Small intestine (tissue), 7 donors: Measurements from ENCODE around the gene PLD5. TPM values are rescaled to one million over a fixed set of nuclear protein-coding genes. Genes with fewer than 3 reads are reported as not detected.

Source experiments
- DNase-seq, 2 donors: peaks; one replicate each; pipeline versions ENCODE4 v3.0.0 to v3.0.0-alpha.2; 2013
- FAIRE-seq: peaks from 2 replicates; lab custom pipeline; 2012; peaks lifted over from hg19 to GRCh38; lab: Jason Lieb, UNC
- H3K27ac ChIP-seq, 3 donors: one replicate each; pipeline ENCODE4 v1.5.1; 2013; ENCODE audit warnings: low read length in 2 of 3, mild to moderate bottlenecking in 2 of 3, control low read depth in 1 of 3, inconsistent platforms in 1 of 3, low read depth in 1 of 3, moderate library complexity in 1 of 3
- H3K27me3 ChIP-seq, 3 donors: one replicate each; pipeline ENCODE4 v1.6.1; 2013; ENCODE audit warnings: low read length in 3 of 3, inconsistent platforms in 1 of 3; ENCODE audit not compliant: control insufficient read depth in 3 of 3, insufficient read depth in 3 of 3
- H3K36me3 ChIP-seq, 3 donors: one replicate each; pipeline ENCODE4 v1.6.1; 2013; ENCODE audit warnings: low read length in 3 of 3, inconsistent platforms in 1 of 3, low read depth in 1 of 3, mild to moderate bottlenecking in 1 of 3, moderate library complexity in 1 of 3; ENCODE audit not compliant: control insufficient read depth in 3 of 3, insufficient read depth in 2 of 3
- H3K4me1 ChIP-seq, 3 donors: one replicate each; pipeline ENCODE4 v1.6.1; 2013; ENCODE audit warnings: low read length in 2 of 3, inconsistent platforms in 1 of 3, low read depth in 1 of 3, mild to moderate bottlenecking in 1 of 3, moderate library complexity in 1 of 3; ENCODE audit not compliant: control insufficient read depth in 3 of 3, insufficient read depth in 2 of 3
- H3K4me3 ChIP-seq, 3 donors: one replicate each; pipeline ENCODE4 v1.5.1; 2013; ENCODE audit warnings: low read length in 3 of 3, control low read depth in 1 of 3, inconsistent platforms in 1 of 3, low read depth in 1 of 3, mild to moderate bottlenecking in 1 of 3, moderate library complexity in 1 of 3
- H3K9me3 ChIP-seq, 2 donors: one replicate each; pipeline ENCODE4 v1.6.1; 2013; ENCODE audit warnings: low read depth in 1 of 2, low read length in 1 of 2; ENCODE audit not compliant: control insufficient read depth in 2 of 2, insufficient read depth in 1 of 2
- WGBS, 3 donors: extraction: QIAGEN DNeasy Blood & Tissue Kit; methylation state at CpG; one replicate each; pipeline ENCODE4 v1.1.7; 2013; 5-methylcytosine and 5-hydroxymethylcytosine counted together
- polyA plus RNA-seq, 4 donors: library from polyadenylated mRNA; stranded (reverse) in 3 of 4; unstranded in 1 of 4; fragments of 200-250 nt in 3 of 4; fragments of 120-200 nt in 1 of 4; gene quantifications; one replicate each; pipeline versions ENCODE4 v1.2.1 to v1.2.3, GENCODE V29; 2013
- donor health status: healthy with polysubstance abuse.
- donor health status: control.
- donor health status: control.
- donor health status: Bipolar disorder and iron deficiency.
- donor health status: healthy.

The PLD5 gene
- polyA plus RNA-seq, 4 donors: 0.12 to 0.13 TPM; not detected in 2

DNA sequence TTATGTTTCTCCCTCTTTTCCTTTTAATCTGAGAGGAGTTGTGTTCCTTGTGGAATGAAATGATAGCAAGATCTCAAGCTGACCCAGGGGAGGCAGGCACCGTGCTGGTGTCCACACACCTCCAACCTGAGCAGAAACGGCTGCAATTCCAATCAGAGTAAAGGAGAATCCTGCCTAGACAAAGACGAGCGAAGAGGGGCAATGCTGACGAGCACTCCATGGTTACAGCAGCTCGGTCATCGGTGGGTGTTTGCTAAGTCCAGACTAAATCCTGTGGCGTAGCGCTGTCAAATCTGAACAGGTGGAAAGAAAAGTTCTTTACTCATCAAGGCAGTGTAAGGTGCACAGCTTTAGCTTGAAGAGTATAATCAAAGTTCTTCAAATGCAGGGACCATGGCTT, 74.8 kb downstream of the PLD5 start:
- Histone ChIP-seq H3K27me3 (peaks cover 0 to 2% (median 0%) of the 10 kb centered on the region in 3 donors), H3K4me1 (no peaks in the 10 kb centered on the region), H3K4me3 (no peak overlapping the region), H3K36me3 (no peaks in the 10 kb centered on the region), H3K9me3 (no peaks in the 10 kb centered on the region), H3K27ac (no peak overlapping the region)
- DNase-seq (no peak), FAIRE-seq (no peak)
- WGBS, 3 donors: 60 to 63% (median 62%) methylated on average over 9 of the region's 9 CpGs

DNA sequence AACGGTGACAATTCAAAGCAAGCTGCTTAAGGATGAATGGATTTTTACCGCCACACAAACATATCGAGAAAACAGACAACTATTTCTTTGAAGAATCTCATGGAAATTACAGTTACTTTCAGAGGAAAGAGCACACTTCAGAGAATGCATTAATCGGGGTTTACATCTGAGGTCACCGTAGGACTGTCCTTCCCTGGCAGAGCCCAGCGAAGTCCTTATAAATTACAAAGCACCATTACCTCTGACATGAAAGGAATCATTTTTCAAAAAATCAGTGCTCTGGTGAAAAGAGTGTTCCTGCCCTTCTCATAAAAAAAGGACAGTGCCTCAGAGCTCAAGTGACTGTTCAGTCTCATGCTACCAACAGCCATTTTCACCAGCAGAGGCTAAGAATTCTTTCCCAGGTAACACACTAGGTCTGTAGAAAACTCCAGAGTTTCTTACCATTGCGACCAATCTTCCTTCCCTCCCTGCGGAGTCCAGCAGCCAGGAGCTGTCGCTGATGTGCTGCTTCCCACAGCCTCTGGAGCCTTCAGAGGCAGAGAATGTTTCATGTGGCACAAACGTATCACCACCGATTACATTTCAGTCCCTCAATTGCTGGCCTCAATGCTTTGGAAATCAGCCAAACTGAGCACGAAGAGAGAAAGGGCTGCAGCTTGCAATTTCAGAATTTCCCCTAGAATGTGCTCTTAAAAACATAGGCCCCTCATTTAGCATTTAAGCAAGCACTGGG, 75.4 kb downstream of the PLD5 start:
- no peaks in the 10 kb centered on the region for H3K27me3 ChIP-seq
- no peaks in the 10 kb centered on the region for H3K9me3 ChIP-seq
- FAIRE-seq: no peak
- no peak overlapping the region for H3K27ac ChIP-seq
- no peaks in the 10 kb centered on the region for H3K4me1 ChIP-seq
- DNase-seq: no peak
- whole genome bisulfite sequencing, 3 donors: 42 to 52% (median 51%) methylated on average over 12 of the region's 12 CpGs
- no peaks in the 10 kb centered on the region for H3K36me3 ChIP-seq
- no peak overlapping the region for H3K4me3 ChIP-seq

DNA sequence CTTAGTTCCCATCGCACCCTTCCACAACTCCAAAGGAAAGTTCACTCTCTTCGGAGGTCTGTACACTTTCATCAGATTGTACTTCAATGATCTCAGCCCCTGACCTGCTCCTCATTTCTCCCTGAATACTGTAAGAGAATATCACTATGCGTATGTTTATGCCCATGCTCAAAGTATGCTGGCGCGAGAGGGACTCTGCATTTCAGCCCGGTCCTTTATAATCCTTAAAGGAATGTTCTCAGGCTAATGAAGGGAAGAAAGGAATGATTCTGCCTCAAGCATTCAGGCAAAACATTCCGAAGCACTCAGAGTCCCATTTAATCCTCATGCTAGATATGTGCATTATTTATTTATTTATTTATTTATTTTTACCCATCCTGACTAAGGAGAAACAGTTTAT, 76.8 kb downstream of the PLD5 start:
- DNase-seq (no peak), FAIRE-seq (no peak)
- H3K9me3 ChIP-seq: no peaks in the 10 kb centered on the region
- H3K4me3 ChIP-seq: no peak overlapping the region
- no peaks in the 10 kb centered on the region for H3K36me3 ChIP-seq
- 57 to 77% (median 75%) methylated on average over 7 of the region's 7 CpGs for WGBS, 3 donors
- no peaks in the 10 kb centered on the region for H3K27me3 ChIP-seq
- no peaks in the 10 kb centered on the region for H3K4me1 ChIP-seq
- H3K27ac ChIP-seq: no peak overlapping the region

DNA sequence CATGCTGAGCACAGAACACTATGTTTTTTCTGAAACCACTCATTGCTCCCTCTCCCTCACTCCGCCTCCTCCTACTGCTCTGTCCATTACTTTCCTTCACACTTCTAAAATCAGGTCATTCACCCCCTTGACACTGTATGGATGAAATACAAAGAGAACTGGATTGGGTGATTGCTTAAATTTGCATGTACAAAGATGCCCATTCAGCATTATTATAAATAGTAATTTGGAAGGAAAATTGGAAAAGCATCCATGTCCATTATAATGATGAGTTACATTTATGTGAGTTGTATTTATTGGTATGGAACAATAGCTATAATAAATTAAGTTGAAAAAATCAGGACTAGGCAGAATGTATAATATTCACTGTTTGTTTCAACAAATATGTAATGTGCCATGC, 83.7 kb downstream of the PLD5 start:
- 83 to 88% (median 86%) methylated on average over 1 of the region's 1 CpG for WGBS, 3 donors

DNA sequence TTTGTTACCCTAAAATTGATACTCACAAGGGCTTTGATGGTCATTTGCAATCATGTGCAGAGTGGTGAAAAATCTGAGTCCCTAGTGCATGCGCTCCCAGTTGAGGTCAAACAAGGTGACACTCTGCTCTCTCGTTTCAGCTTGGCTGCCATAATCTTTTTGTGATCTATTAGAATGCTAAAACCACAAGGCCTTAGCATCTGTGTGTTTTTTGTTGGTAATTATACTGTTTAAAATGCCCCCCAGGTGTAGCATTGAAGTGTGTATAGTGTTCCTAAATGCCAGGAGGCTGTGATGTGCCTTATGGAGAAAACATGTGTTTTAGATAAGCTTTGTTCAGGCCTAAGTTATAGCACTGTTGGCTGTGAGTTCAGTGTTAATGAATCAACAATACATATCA, 89.3 kb downstream of the PLD5 start:
- Histone ChIP-seq H3K27ac (no peak overlapping the region), H3K27me3 (no peaks in the 10 kb centered on the region), H3K4me1 (no peaks in the 10 kb centered on the region), H3K9me3 (peaks cover 0 to 2% of the 10 kb centered on the region in 2 donors), H3K4me3 (no peak overlapping the region), H3K36me3 (no peaks in the 10 kb centered on the region)
- no peak for FAIRE-seq
- DNase-seq: no peak
- 61 to 71% (median 71%) methylated on average over 2 of the region's 2 CpGs for WGBS, 3 donors

More for the DNA sequence above, 83.7 kb downstream of the PLD5 start:
- Histone ChIP-seq H3K4me1 (no peaks in the 10 kb centered on the region), H3K4me3 (no peak overlapping the region), H3K27me3 (no peaks in the 10 kb centered on the region), H3K9me3 (no peaks in the 10 kb centered on the region), H3K36me3 (no peaks in the 10 kb centered on the region), H3K27ac (no peak overlapping the region)
- FAIRE-seq (no peak), DNase-seq (no peak)

DNA sequence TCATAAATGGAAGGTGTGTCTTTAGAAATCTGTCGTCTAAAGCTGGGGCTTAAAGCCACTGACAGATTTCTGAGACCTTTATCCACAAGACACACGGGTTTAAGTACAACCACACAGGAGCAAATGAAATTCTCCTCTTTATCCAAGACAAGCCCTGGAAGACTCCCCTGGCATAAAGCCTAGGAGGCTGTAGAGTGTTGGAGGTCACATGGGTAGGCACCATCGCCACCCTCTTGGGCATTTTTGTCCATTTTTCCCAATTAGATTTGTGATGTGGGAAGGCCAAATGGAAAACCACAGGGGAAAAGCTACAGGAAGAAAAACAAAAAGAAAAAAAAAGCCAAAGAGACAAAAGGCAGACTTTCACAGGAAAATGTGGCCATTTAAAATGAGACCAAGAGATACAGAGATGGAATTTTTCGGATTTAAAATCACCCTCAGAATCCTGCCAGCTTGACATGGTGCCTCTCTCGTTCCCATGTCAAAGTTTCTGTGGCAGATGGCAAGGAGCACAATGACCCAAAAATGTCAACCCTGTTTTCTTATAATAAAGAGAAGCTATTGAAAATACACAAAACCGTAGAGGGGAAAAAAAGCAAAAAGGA, 91.9 kb downstream of the PLD5 start:
- Histone ChIP-seq H3K27me3 (no peaks in the 10 kb centered on the region), H3K4me3 (no peak overlapping the region), H3K4me1 (no peaks in the 10 kb centered on the region), H3K9me3 (peaks cover 0 to 7% of the 10 kb centered on the region in 2 donors), H3K36me3 (no peaks in the 10 kb centered on the region), H3K27ac (no peak overlapping the region)
- FAIRE-seq: no peak
- 54 to 64% (median 61%) methylated on average over 6 of the region's 6 CpGs for WGBS, 3 donors
- no peak for DNase-seq

DNA sequence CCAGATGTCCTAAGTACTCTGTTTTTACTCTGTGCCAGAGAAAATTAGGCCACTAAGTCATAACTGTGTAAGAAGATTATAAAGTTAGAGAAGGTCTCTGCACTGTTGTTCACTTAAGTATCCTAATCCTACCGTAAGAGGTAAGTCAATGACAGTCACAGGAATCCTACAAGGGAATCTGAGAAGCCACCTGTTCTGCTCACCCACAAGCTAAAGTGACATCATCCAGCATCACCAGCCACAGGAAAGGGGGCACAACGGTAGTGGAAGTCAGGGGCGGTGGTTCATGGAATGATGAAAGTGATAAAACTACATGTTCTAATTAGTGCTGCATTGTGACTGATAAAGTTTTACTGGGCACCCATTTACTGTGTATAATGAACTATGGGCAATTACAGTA, 92.7 kb downstream of the PLD5 start:
- no peaks in the 10 kb centered on the region for H3K27me3 ChIP-seq
- DNase-seq (no peak), FAIRE-seq (no peak)
- no peak overlapping the region for H3K4me3 ChIP-seq
- 85 to 91% (median 89%) methylated on average over 3 of the region's 3 CpGs for WGBS, 3 donors
- H3K36me3 ChIP-seq: no peaks in the 10 kb centered on the region
- peaks cover 0 to 7% of the 10 kb centered on the region in 2 donors for H3K9me3 ChIP-seq
- H3K27ac ChIP-seq: no peak overlapping the region
- H3K4me1 ChIP-seq: no peaks in the 10 kb centered on the region

DNA sequence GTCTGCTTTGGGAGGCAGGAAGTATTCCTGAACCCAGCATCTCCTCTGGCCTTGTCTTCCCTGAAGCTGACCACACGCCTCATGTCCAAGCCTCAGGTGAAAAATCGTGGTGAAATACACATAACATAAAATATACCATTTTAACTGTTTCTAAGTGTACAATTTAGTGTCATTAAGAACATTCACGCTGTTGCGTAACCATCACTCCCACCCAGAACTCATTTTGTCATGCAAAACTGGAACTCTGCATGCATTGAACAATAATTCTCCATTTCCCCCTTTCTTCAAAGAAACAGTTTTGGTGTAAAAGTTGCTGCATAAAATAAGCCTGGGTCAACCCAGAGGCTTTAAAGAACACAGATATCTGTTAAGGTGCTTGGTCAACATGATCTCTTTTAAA, 93.5 kb downstream of the PLD5 start:
- FAIRE-seq: no peak
- peaks cover 0 to 7% of the 10 kb centered on the region in 2 donors for H3K9me3 ChIP-seq
- no peak overlapping the region for H3K4me3 ChIP-seq
- H3K27ac ChIP-seq: no peak overlapping the region
- H3K36me3 ChIP-seq: no peaks in the 10 kb centered on the region
- 48 to 87% (median 55%) methylated on average over 4 of the region's 4 CpGs for WGBS, 3 donors
- no peaks in the 10 kb centered on the region for H3K27me3 ChIP-seq
- DNase-seq: no peak
- no peaks in the 10 kb centered on the region for H3K4me1 ChIP-seq
